ENCODE measurements around the gene ALOX15B. TPM values are rescaled to one million over a fixed set of nuclear protein-coding genes. Genes with fewer than 3 reads are reported as not detected.

ALOX15B gene
- total and polyA plus RNA-seq, 9 of the 15 experiments (the other 6 are each of a cell fraction or from before 2014, with no cell fraction given): 0.04 TPM; not detected in 8

DNA sequence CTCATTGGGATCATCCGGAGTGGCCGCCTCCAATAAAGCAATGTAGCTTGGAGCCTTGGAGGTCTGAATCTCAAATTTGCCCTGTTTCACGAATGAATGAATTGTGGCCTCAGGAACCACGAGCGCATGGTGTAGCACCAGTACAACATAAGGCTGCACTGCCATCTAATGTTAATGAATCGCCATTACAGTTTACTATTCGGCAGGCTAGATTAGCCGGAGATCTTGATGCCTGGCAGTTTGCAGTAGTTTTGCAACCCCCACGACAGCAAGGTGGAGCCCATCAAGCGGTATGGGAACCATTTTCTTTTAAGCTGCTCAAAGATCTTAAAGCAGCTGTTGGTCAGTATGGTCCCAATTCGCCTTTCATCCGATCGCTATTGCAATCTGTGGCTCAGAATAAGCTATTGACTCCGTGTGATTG lies 18.8 kb downstream of the ALOX15B start (continued):
- TF ChIP-seq NRF1 (conservative IDR thresholded peaks at IDR 0.05 in 1 of 2, IDR thresholded peaks at IDR 0.05 in 1 of 2) (0 out of 4 replicates have a peak, but pooled peaks of 1 of the 2 experiments have one; percentile 21), STAT5B (CRISPR knock-in tag; IDR thresholded peaks at IDR 0.05) (no peak), ZNF24 (IDR thresholded peaks at IDR 0.05) (peak; percentile 93), ETV5 (CRISPR knock-in tag; IDR thresholded peaks at IDR 0.05; ENCODE audit: low read depth) (no peak), CBFA2T3 (IDR thresholded peaks at IDR 0.05) (no peak), DACH1 (IDR thresholded peaks at IDR 0.05; ENCODE audit: partially characterized antibody) (peak; percentile 89), STAG1 (CRISPR knock-in tag; IDR thresholded peaks at IDR 0.05; ENCODE audit: borderline replicate concordance) (peak; percentile 70; the same call in 1 of the 2 replicates), CEBPB (tag; IDR thresholded peaks at IDR 0.05) (peak; percentile 37; the same call in 1 of the 2 replicates), SLC30A9 (CRISPR knock-in tag; IDR thresholded peaks at IDR 0.05) (no peak)
- TF ChIP-seq, protein P1, sequence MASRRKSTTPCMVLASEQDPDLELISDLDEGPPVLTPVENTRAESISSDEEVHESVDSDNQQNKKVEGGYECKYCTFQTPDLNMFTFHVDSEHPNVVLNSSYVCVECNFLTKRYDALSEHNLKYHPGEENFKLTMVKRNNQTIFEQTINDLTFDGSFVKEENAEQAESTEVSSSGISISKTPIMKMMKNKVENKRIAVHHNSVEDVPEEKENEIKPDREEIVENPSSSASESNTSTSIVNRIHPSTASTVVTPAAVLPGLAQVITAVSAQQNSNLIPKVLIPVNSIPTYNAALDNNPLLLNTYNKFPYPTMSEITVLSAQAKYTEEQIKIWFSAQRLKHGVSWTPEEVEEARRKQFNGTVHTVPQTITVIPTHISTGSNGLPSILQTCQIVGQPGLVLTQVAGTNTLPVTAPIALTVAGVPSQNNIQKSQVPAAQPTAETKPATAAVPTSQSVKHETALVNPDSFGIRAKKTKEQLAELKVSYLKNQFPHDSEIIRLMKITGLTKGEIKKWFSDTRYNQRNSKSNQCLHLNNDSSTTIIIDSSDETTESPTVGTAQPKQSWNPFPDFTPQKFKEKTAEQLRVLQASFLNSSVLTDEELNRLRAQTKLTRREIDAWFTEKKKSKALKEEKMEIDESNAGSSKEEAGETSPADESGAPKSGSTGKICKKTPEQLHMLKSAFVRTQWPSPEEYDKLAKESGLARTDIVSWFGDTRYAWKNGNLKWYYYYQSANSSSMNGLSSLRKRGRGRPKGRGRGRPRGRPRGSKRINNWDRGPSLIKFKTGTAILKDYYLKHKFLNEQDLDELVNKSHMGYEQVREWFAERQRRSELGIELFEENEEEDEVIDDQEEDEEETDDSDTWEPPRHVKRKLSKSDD (conservative IDR thresholded peaks at IDR 0.05; ENCODE audit: low read length): no peak
- TF ChIP-seq, protein P2, sequence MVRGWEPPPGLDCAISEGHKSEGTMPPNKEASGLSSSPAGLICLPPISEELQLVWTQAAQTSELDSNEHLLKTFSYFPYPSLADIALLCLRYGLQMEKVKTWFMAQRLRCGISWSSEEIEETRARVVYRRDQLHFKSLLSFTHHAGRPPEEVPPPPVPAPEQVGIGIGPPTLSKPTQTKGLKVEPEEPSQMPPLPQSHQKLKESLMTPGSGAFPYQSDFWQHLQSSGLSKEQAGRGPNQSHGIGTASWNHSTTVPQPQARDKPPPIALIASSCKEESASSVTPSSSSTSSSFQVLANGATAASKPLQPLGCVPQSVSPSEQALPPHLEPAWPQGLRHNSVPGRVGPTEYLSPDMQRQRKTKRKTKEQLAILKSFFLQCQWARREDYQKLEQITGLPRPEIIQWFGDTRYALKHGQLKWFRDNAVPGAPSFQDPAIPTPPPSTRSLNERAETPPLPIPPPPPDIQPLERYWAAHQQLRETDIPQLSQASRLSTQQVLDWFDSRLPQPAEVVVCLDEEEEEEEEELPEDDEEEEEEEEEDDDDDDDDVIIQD (CRISPR knock-in tag; IDR thresholded peaks at IDR 0.05): no peak
- TF ChIP-seq, protein P3, sequence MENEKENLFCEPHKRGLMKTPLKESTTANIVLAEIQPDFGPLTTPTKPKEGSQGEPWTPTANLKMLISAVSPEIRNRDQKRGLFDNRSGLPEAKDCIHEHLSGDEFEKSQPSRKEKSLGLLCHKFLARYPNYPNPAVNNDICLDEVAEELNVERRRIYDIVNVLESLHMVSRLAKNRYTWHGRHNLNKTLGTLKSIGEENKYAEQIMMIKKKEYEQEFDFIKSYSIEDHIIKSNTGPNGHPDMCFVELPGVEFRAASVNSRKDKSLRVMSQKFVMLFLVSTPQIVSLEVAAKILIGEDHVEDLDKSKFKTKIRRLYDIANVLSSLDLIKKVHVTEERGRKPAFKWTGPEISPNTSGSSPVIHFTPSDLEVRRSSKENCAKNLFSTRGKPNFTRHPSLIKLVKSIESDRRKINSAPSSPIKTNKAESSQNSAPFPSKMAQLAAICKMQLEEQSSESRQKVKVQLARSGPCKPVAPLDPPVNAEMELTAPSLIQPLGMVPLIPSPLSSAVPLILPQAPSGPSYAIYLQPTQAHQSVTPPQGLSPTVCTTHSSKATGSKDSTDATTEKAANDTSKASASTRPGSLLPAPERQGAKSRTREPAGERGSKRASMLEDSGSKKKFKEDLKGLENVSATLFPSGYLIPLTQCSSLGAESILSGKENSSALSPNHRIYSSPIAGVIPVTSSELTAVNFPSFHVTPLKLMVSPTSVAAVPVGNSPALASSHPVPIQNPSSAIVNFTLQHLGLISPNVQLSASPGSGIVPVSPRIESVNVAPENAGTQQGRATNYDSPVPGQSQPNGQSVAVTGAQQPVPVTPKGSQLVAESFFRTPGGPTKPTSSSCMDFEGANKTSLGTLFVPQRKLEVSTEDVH (IDR thresholded peaks at IDR 0.05; ENCODE audit: low read depth, partially characterized antibody): no peak
- TF ChIP-seq, protein P4, sequence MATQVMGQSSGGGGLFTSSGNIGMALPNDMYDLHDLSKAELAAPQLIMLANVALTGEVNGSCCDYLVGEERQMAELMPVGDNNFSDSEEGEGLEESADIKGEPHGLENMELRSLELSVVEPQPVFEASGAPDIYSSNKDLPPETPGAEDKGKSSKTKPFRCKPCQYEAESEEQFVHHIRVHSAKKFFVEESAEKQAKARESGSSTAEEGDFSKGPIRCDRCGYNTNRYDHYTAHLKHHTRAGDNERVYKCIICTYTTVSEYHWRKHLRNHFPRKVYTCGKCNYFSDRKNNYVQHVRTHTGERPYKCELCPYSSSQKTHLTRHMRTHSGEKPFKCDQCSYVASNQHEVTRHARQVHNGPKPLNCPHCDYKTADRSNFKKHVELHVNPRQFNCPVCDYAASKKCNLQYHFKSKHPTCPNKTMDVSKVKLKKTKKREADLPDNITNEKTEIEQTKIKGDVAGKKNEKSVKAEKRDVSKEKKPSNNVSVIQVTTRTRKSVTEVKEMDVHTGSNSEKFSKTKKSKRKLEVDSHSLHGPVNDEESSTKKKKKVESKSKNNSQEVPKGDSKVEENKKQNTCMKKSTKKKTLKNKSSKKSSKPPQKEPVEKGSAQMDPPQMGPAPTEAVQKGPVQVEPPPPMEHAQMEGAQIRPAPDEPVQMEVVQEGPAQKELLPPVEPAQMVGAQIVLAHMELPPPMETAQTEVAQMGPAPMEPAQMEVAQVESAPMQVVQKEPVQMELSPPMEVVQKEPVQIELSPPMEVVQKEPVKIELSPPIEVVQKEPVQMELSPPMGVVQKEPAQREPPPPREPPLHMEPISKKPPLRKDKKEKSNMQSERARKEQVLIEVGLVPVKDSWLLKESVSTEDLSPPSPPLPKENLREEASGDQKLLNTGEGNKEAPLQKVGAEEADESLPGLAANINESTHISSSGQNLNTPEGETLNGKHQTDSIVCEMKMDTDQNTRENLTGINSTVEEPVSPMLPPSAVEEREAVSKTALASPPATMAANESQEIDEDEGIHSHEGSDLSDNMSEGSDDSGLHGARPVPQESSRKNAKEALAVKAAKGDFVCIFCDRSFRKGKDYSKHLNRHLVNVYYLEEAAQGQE (IDR thresholded peaks at IDR 0.05; ENCODE audit: borderline replicate concordance): peak; percentile 75; the same call in 1 of the 2 replicates
- TF ChIP-seq, protein P4 (CRISPR knock-in tag; IDR thresholded peaks at IDR 0.05; ENCODE audit: low read depth): no peak
